PC-3 (cell line): ENCODE measurements around the gene ERP44. TPM values are rescaled to one million over a fixed set of nuclear protein-coding genes. Genes with fewer than 3 reads are reported as not detected.

ENCODE experiments used
- ATAC-seq: fragments of 200-7000 bp; cut with Tn5 transposase; 2 replicates; pipeline ENCODE4 v1.9.1; 2020; ENCODE audit warnings: mild to moderate bottlenecking, moderate library complexity
- BruUV-seq: library from RNA; stranded (reverse); fragments of 400-500 nt; replicated peaks from 2 replicates; lab custom pipeline; 2021; lab: Mats Ljungman, UMichigan
- CTCF ChIA-PET: fragments of 300-600 bp; sonication (Branson Sonifier 250); formaldehyde crosslinking; loops from one replicate; lab custom pipeline; 2022; ENCODE audit warnings: antibody characterized with exemption; lab: Charles Lee
- POLR2A ChIA-PET: fragments of 300-600 bp; sonication (Branson Sonifier 250); formaldehyde crosslinking; loops from one replicate; lab custom pipeline; 2022; ENCODE audit warnings: antibody characterized with exemption; ENCODE audit not compliant: unreplicated experiment; lab: Charles Lee
- DNase-seq: peaks from one replicate; pipeline ENCODE4 v3.0.0-alpha.2; 2015
- H2AFZ ChIP-seq: fragments of 300-600 bp; sonication (generic); 2 replicates; pipeline ENCODE4 v1.6.0; 2016; ENCODE audit warnings: antibody characterized with exemption, low read length
- H3F3A ChIP-seq: fragments of 300-600 bp; sonication (generic); one replicate; pipeline ENCODE4 v1.6.0; 2017; ENCODE audit warnings: antibody characterized with exemption, low read length, control low read depth, mild to moderate bottlenecking; ENCODE audit not compliant: unreplicated experiment
- H3K27ac ChIP-seq: fragments of 300-600 bp; sonication (generic); 2 replicates; pipeline ENCODE4 v1.5.1; 2016; ENCODE audit warnings: mild to moderate bottlenecking, low read length
- H3K27me3 ChIP-seq: fragments of 300-600 bp; sonication (generic); 2 replicates; pipeline ENCODE4 v1.6.1; 2016; ENCODE audit warnings: low read length, mixed read lengths
- H3K36me3 ChIP-seq: fragments of 300-600 bp; sonication (generic); 2 replicates; pipeline ENCODE4 v1.6.1; 2016; ENCODE audit warnings: low read depth, mixed run types, low read length, mixed read lengths
- H3K4me1 ChIP-seq: fragments of 300-600 bp; sonication (generic); 2 replicates; pipeline ENCODE4 v1.5.1; 2016; ENCODE audit warnings: low read length; ENCODE audit not compliant: insufficient read depth
- H3K4me2 ChIP-seq: fragments of 300-600 bp; sonication (generic); 2 replicates; pipeline ENCODE4 v1.6.0; 2016; ENCODE audit warnings: low read length
- H3K4me3 ChIP-seq: fragments of 300-600 bp; sonication (generic); 2 replicates; pipeline ENCODE4 v1.5.1; 2016; ENCODE audit warnings: mild to moderate bottlenecking, low read length, mixed read lengths
- H3K79me2 ChIP-seq: fragments of 300-600 bp; sonication (generic); 2 replicates; pipeline ENCODE4 v1.6.1; 2017; ENCODE audit warnings: low read length, mixed read lengths
- H3K9ac ChIP-seq: fragments of 300-600 bp; sonication (generic); 2 replicates; pipeline ENCODE4 v1.6.0; 2016; ENCODE audit warnings: mild to moderate bottlenecking, low read length
- H3K9me2 ChIP-seq: fragments of 300-600 bp; sonication (generic); replicated peaks from 2 replicates; pipeline ENCODE4 v1.6.1; 2016; ENCODE audit warnings: mixed run types, low read length, mixed read lengths
- H3K9me3 ChIP-seq: fragments of 300-600 bp; sonication (generic); 2 replicates; pipeline ENCODE4 v1.6.1; 2016; ENCODE audit warnings: low read length, mixed read lengths
- H4K20me1 ChIP-seq: fragments of 300-600 bp; sonication (generic); 2 replicates; pipeline ENCODE4 v1.6.1; 2016; ENCODE audit warnings: low read length, mixed read lengths
- CTCF ChIP-seq: fragments of 300-600 bp; sonication (generic); conservative IDR thresholded peaks from 2 replicates; pipeline ENCODE4 v1.5.1; 2017; ENCODE audit warnings: antibody characterized with exemption, low read depth, mild to moderate bottlenecking, low read length
- EZH2 ChIP-seq: fragments of 300-600 bp; sonication (generic); IDR thresholded peaks from one replicate; pipeline ENCODE4 v1.6.1; 2017; ENCODE audit warnings: antibody characterized with exemption, mild to moderate bottlenecking, low read length; ENCODE audit not compliant: unreplicated experiment
- EZH2phosphoT487 ChIP-seq: fragments of 300-600 bp; sonication (generic); IDR thresholded peaks from 2 replicates; pipeline ENCODE4 v1.6.1; 2018; ENCODE audit warnings: mild to moderate bottlenecking, antibody characterized with exemption, low read length, borderline replicate concordance
- intact Hi-C: fragments of 100-400 bp; cut with micrococcal nuclease; formaldehyde crosslinking; loops from 2 replicates; pipeline ENCODE4 v1.9.0; 2023
- total RNA-seq: library from RNA; depleted of rRNA; stranded (reverse); fragments of >200 nt; gene quantifications from 2 replicates; pipeline ENCODE4 v1.2.3, GENCODE V29; 2014; rRNA removed

The ERP44 gene
- total RNA-seq, 1 experiment from 2014 or later = 7.7 TPM

GRCh38 chr9:99936947-99937587 is 161.7 kb downstream of the ERP44 start:
- H3K27me3 ChIP-seq = no peaks in the 10 kb centered on the region
- ATAC-seq (no peak), DNase-seq (no peak)
- H3K4me2 ChIP-seq = no peak overlapping the region
- H3K36me3 ChIP-seq = no peaks in the 10 kb centered on the region
- ChIA-PET CTCF (no interaction called here), POLR2A (no interaction called here)
- H3K9me3 ChIP-seq = no peaks in the 10 kb centered on the region
- no peak overlapping the region for H3K9ac ChIP-seq
- no peak overlapping the region for H2AFZ ChIP-seq
- H3K4me1 ChIP-seq = no peaks in the 10 kb centered on the region
- H3K9me2 ChIP-seq = no peaks in the 10 kb centered on the region
- no peaks in the 10 kb centered on the region for H3K79me2 ChIP-seq
- no peak overlapping the region for H3K4me3 ChIP-seq
- H4K20me1 ChIP-seq = no peaks in the 10 kb centered on the region
- no peak overlapping the region for H3K27ac ChIP-seq
- no peaks in the 10 kb centered on the region for H3F3A ChIP-seq
- intact Hi-C loops = no loop called here
- no peak for TF ChIP-seq EZH2
- no TSS peak for BruUV-seq

DNA sequence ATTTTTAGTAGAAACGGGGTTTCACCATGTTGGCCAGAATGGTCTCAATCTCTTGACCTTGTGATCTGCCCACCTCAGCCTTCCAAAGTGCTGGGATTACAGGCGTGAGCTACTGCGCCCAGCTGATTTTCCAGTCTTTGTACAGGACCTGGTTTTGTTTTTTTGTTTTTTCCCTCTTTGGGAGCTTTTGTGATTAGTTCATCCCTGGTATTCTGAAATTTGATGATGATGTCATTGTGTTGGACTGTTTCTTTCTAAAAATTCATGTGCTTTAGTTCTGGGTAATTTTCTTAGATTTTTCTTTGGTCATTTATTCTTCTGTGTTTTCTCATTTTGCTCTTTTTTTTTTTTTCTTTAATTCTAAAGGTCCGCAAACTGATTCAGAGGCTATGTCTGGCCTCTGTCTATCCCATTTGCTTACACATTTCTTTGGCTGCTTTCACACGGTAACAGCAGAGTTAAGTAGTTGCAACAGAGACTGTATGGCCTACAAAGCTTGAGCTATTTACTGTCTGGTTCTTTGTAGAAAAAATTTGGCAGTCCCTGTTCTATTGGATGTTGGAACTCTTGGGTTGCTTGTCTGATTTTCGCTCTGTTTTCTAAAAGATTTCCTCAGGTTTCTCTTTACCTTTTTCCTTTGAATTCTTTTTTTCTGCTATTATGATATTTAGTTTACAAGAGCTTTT is 167.5 kb downstream of the ERP44 start:
- no peaks in the 10 kb centered on the region for H3K27me3 ChIP-seq
- no TSS peak for BruUV-seq
- no peak overlapping the region for H3K4me3 ChIP-seq
- no peak overlapping the region for H3K9ac ChIP-seq
- no peaks in the 10 kb centered on the region for H3K9me2 ChIP-seq
- H3K9me3 ChIP-seq = no peaks in the 10 kb centered on the region
- no peaks in the 10 kb centered on the region for H3K36me3 ChIP-seq
- H3K4me1 ChIP-seq = no peaks in the 10 kb centered on the region
- no peak overlapping the region for H3K27ac ChIP-seq
- no peaks in the 10 kb centered on the region for H3K79me2 ChIP-seq
- no peak for ATAC-seq
- intact Hi-C loops = no loop called here
- ChIA-PET POLR2A (no interaction called here), CTCF (no interaction called here)
- no peak for TF ChIP-seq EZH2phosphoT487
- no peak for TF ChIP-seq EZH2
- TF ChIP-seq CTCF = no peak
- no peak for DNase-seq
- no peaks in the 10 kb centered on the region for H3F3A ChIP-seq
- no peak overlapping the region for H2AFZ ChIP-seq
- no peak overlapping the region for H3K4me2 ChIP-seq
- H4K20me1 ChIP-seq = no peaks in the 10 kb centered on the region

DNA sequence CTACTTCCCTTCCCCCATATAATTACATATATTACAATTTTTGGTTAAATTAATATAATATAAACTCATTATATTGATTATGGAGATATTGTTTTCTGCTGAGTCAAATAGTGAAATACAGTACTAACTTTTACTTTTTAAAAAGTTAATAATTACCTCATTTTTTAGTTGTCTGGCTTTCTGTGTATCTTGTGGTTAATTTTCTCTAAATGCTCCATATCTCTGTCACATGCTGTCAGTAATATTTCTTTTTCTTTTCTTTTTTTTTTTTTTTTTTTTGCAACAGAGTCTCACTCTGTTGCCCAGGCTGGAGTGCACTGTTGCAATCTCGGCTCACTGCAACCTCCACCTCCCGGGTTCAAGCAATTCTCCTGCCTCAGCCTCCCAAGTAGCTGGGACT is 169.1 kb downstream of the ERP44 start:
- CTCF ChIA-PET = no interaction called here
- H3K9ac ChIP-seq = no peak overlapping the region
- no peak overlapping the region for H3K4me3 ChIP-seq
- intact Hi-C loops = no loop called here
- DNase-seq (no peak), ATAC-seq (no peak)
- H4K20me1 ChIP-seq = no peaks in the 10 kb centered on the region
- H3K27ac ChIP-seq = no peak overlapping the region
- no peak overlapping the region for H3K4me2 ChIP-seq
- H3K79me2 ChIP-seq = no peaks in the 10 kb centered on the region
- H3K27me3 ChIP-seq = no peaks in the 10 kb centered on the region
- H3K9me2 ChIP-seq = no peaks in the 10 kb centered on the region
- no peak for TF ChIP-seq EZH2
- TF ChIP-seq EZH2phosphoT487 = no peak
- TF ChIP-seq CTCF = no peak
- POLR2A ChIA-PET = no interaction called here
- H2AFZ ChIP-seq = no peak overlapping the region
- H3K4me1 ChIP-seq = no peaks in the 10 kb centered on the region
- H3K36me3 ChIP-seq = peaks cover 11% of the 10 kb centered on the region; the same call in 1 of the 2 replicates
- no TSS peak for BruUV-seq
- H3F3A ChIP-seq = no peaks in the 10 kb centered on the region
- no peaks in the 10 kb centered on the region for H3K9me3 ChIP-seq

Other genes with a start within 250 kb of the ERP44 start
- 12.8 TPM in 2 replicates for gene STX17, start 192.3 kb downstream of the ERP44 start, total RNA-seq
- 8.9 and 9.6 TPM in 2 replicates for gene INVS, start 243 bp upstream of the ERP44 start, total RNA-seq